ENCODE results near the gene SULT1A3.
"Not testable (repeated sequence)": the region's sequence is repeated elsewhere in the genome, so short reads cannot be mapped to it uniquely, and the experiment has no call there.

SULT1A3 gene

DNA sequence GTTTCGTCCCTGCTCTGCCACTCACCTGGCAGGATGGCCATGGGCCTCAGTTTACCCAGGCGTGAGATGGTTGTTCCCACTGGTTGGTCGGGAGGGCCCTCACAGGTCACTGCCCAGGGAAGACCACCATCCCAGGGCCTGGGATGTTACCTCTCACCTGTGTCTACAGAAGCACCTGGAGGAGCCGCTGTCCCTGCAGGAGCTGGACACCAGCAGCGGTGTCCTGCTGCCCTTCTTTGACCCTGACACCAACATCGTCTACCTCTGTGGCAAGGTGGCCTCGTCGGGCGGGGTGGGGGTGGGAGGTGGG is 11.5 kb upstream of the SULT1A3 start:
- DNase-seq, result no peak

- DNase-seq, result no peak
Observed at GRCh38 chr16:30187971-30188561, 11.0 kb upstream of the SULT1A3 start.

DNA sequence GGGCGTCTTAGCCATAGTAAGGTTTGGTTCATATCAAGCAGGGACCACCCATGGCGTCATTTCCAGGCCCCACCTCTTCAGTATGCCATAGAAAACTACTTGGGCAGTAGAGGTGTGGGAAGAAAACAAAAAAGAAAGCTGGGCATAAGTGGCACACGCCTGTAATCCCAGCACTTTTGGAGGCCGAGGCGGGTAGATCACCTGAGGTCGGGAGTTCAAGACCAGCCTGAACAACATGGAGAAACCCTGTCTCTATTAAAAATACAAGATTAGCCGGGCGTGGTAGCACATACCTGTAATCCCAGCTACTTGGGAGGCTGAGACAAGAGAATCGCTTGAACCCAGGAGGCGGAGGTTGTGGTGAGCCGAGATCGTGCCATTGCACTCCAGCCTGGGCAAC is 7.9 kb upstream of the SULT1A3 start:
- DNase-seq, result peak; percentile 27

- DNase-seq, result not testable (repeated sequence)
Observed at GRCh38 chr16:30193098-30193497, 6.0 kb upstream of the SULT1A3 start.

DNA sequence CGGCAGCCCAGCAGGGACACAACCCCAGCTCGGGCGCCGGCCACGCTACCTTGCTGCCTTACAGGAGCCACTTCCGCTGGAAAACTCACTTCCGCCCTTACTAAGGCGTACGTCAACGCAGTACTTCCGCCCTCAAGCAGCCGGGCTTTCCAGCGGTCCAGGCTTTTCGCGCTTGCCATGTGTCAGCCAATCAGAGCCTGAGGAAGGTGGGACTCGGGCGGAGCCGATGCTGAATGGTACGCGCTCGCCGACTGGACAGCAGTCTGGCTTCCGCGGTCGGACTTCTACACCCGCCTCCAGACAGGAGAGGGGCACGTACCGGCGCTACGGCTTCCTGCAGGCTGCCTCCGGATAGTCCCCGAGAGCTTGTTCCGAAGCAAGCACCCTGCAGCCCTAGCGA is 5.4 kb upstream of the SULT1A3 start, which contains the start of the genes BOLA2B and SLX1A:
Gene BOLA2B, minus strand, starts transcription at position 52 of the 400 bp plus-strand sequence. CDS start 71 bp downstream, outside the sequence.
Gene SLX1A, plus strand, starts transcription at position 261 of the 400 bp plus-strand sequence. CDS start 210 bp downstream, outside the sequence.
- DNase-seq, result not testable (repeated sequence)

GRCh38 chr16:30194172-30194925 is 4.7 kb upstream of the SULT1A3 start:
- peak; percentile 27 for DNase-seq

GRCh38 chr16:30197001-30197400 is 2.1 kb upstream of the SULT1A3 start:
- DNase-seq, result peak; percentile 27

- DNase-seq, result not testable (repeated sequence)
Observed at GRCh38 chr16:30199608-30200343, 721 bp downstream of the SULT1A3 start.

DNA sequence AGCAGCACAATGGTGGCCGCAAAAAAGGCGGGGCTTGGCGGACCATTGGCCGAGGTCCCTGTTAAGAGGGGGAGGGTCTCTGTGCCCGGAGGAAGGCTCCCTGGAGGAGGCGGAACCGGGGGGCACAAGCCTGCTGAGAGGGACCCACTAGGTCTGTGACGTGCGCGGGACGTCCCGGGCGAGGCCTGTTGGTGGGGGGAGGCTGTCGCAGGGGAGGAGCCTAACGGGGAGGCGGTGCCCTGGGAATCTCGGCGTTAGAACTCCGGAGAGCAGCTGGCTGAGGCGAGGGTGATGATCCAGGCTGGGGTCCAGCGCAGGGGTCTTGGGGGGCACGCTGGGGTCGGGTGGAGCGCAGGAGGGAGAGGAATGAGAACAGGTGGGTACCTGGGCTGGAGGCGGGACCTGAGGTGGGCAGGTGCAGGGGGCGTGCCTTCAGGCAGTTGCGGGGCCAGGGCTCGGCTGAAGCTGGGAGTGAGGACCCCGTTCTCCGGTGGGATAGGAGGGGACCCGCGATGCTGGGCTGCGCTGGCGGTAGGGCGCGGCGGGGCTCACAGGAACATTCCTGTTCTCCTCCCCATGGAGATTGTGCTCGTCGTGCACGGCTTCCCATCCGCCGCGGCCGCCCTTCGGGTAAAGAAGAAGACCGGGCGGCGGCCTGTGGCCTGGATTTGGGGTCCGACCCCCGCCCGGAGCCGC is 6.6 kb downstream of the SULT1A3 start:
- peak; percentile 29 for DNase-seq

DNA sequence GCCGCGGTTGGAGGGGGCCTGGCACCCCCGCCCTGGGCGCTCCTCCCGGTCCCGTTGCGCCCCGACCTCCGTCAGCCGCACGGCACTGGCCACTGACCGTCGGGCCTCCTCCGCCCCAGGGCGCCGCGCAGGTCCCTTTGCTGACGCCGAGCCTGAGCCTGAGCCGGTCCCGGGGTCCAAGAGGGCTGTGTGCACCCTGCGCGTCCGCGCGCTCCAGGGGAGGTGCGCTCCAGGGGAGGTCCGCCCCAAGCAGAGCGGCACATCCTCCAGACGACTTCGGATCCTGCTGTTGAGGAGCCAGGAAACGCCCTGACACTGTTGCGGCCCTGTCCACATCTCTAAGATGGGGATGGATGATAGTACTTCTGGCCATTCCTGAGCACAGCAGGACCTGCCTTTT is 7.2 kb downstream of the SULT1A3 start:
- not testable (repeated sequence) for DNase-seq

GRCh38 chr16:30207063-30207704 is 8.1 kb downstream of the SULT1A3 start:
- not testable (repeated sequence) for DNase-seq

- DNase-seq, result not testable (repeated sequence)
Observed at GRCh38 chr16:30209032-30209431, 10.0 kb downstream of the SULT1A3 start.

DNA sequence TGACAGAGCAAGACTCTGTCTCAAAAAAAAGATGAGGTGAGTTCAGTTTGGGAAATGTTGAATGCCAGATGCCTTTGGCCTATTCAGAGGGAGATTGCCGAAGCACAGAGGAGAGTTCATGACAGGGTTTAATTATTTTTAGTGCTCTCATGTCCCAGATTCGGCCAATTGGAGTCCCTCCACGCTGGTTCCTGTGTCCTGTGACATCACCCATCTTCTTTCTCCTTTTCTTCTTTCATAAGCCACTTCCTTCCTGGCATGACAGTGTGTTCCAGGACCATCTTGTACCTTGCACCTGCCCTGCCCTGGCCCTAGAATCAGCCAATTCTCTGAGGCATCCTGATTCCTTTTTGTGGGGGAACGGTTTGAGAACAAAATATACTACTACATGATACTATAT is 12.4 kb downstream of the SULT1A3 start:
- DNase-seq, result not testable (repeated sequence)

DNA sequence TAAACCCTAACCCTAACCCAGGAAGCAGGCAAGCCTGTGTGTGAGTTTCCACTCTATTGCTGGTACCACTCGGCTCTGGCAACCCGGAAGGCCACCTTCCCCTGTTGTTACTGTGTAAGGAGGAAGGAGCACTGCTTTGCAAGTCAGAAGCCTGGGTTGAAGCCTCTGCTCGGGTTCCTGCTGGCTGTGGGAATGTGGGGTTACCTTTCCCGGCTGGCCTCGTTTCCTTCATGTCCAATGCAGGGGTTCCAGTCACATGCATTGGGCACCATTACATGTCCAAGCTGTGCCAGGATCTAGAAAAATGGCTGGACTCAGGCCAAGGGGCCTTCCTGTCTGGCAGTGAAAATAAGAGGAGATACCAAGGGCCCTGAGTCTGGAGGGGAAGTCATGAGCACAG is 18.0 kb downstream of the SULT1A3 start:
- DNase-seq, result not testable (repeated sequence)

- not testable (repeated sequence) for DNase-seq
Observed at GRCh38 chr16:30248379-30248778, 49.3 kb downstream of the SULT1A3 start, which contains the start of gene NPIPB13. NPIPB13 (minus strand) TSS chr16:30248479; CDS start chr16:30245573, 2,906 bp downstream.
